Measurements from ENCODE around the gene SNX24. TPM values are rescaled to one million over a fixed set of nuclear protein-coding genes. Genes with fewer than 3 reads are reported as not detected.

Gene SNX24, protein sequence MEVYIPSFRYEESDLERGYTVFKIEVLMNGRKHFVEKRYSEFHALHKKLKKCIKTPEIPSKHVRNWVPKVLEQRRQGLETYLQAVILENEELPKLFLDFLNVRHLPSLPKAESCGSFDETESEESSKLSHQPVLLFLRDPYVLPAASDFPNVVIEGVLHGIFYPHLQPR
- total RNA-seq: 5.7 and 5.8 TPM in 2 replicates

GRCh38 chr5:122845229-122846050 lies at the start of gene SNX24:
Gene SNX24 (plus strand): TSS chr5:122845613. CDS start chr5:122845634, 21 bp downstream.

GRCh38 chr5:123036391-123037103 lies 191.1 kb downstream of the SNX24 start, which contains the start of gene PPIC:
Gene PPIC (minus strand): TSS chr5:123036725. CDS start chr5:123036625, 100 bp downstream.

Other genes starting within 250 kb of the SNX24 start
- 44.5 and 57.6 TPM in 2 replicates for gene SNX2, start 70.5 kb upstream of the SNX24 start, total RNA-seq
- 22.7 and 44.2 TPM in 2 replicates for gene PPIC, start 191.1 kb downstream of the SNX24 start, total RNA-seq
- gene PRDM6, start 243.6 kb downstream of the SNX24 start, total RNA-seq: under 0.01 TPM in 2 replicates

Measured in bladder microvascular endothelial cell (primary cell).